Gastroesophageal sphincter (tissue), 2 donors: Measurements from ENCODE around the gene SARS1.

Experiments
- EP300 ChIP-seq: sonication (generic); formaldehyde crosslinking; IDR thresholded peaks from one replicate; pipeline ENCODE4 v1.6.1; 2017; ENCODE audit warnings: antibody characterized with exemption, mild to moderate bottlenecking
- POLR2AphosphoS5 ChIP-seq: sonication (generic); formaldehyde crosslinking; IDR thresholded peaks from one replicate; pipeline ENCODE4 v1.6.1; 2017; ENCODE audit warnings: antibody characterized with exemption

GRCh38 chr1:109191891-109192290, 21.8 kb upstream of the SARS1 start:
- TF ChIP-seq POLR2AphosphoS5 = no peak
- TF ChIP-seq EP300 = no peak
